Adrenal gland (tissue), 12 donors: Measurements from ENCODE around the gene FUT1. TPM values are rescaled to one million over a fixed set of nuclear protein-coding genes. Genes with fewer than 3 reads are reported as not detected.
A peak's percentile ranks its signal among the peaks of the same experiment; 100 is the strongest.

ENCODE experiments used
- DNase-seq, 7 donors: peaks; one replicate each; pipeline ENCODE4 v3.0.0-alpha.2; 2019 to 2020
- H3K27ac ChIP-seq, 5 donors: fragments of 200-600 bp; sonication (generic) in 4 of 5; 1 replicate in 3 of 5; 2 replicates in 2 of 5; pipeline versions ENCODE4 v1.5.1 to v1.8.0; 2016 to 2020; ENCODE audit warnings: mild to moderate bottlenecking in 1 of 5
- H3K27me3 ChIP-seq: fragments of 200-600 bp; 2 replicates; pipeline ENCODE4 v1.8.0; 2021
- H3K36me3 ChIP-seq, 2 donors: fragments of 200-600 bp; replicated peaks in 1 of 2; 1 replicate in 1 of 2; 2 replicates in 1 of 2; pipeline versions ENCODE4 v1.5.1 to v1.8.0; 2018 to 2022
- H3K4me1 ChIP-seq, 2 donors: fragments of 200-600 bp; replicated peaks in 1 of 2; 1 replicate in 1 of 2; 2 replicates in 1 of 2; pipeline versions ENCODE4 v1.5.1 to v1.8.0; 2018 to 2021
- H3K4me3 ChIP-seq, 4 donors: fragments of 200-600 bp; sonication (generic) in 3 of 4; one replicate each; pipeline ENCODE4 v1.5.1; 2016 to 2018
- H3K9me3 ChIP-seq, 3 donors: fragments of 200-600 bp; sonication (generic) in 1 of 3; replicated peaks in 1 of 3; 1 replicate in 2 of 3; 2 replicates in 1 of 3; pipeline versions ENCODE4 v1.5.1 to v1.8.0; 2016 to 2021
- POLR2A ChIP-seq, 2 donors: fragments of 450-650 bp; IDR thresholded peaks; one replicate each; pipeline ENCODE4 v1.6.1; 2017; ENCODE audit warnings: antibody characterized with exemption in 2 of 2, mild to moderate bottlenecking in 2 of 2, moderate library complexity in 1 of 2
- WGBS, 4 donors: extraction: QIAGEN DNeasy Blood & Tissue Kit in 2 of 4; methylation state at CpG; one replicate each; pipeline versions ENCODE4 v1.1.5 to v1.1.7; 2013 to 2017; 5-methylcytosine and 5-hydroxymethylcytosine counted together
- intact Hi-C, 2 donors: fragments of 100-400 bp; cut with DNase I; formaldehyde crosslinking; loops; one replicate each; pipeline versions ENCODE4 v1.14.1 to v1.15.0; 2022 to 2023
- polyA plus RNA-seq, 3 donors: library from polyadenylated mRNA; stranded (reverse); fragments of 200-250 nt in 2 of 3; fragments of 350-450 nt in 1 of 3; fragmentation: Illumina TruSeq in 1 of 3; extraction: RNeasy Lipid Tissue Mini Kit (QIAGEN cat#74804) in 1 of 3; gene quantifications; one replicate each; pipeline ENCODE4 v1.2.3, GENCODE V29; 2013 to 2014
- total RNA-seq, 9 donors: library from RNA; depleted of rRNA in 4 of 9; stranded (reverse); fragments of >200 nt in 4 of 9; fragments of 120-200 nt in 1 of 9; fragmentation: NEBNext Ultra II Directional in 1 of 9; extraction: Animal tissue kit (Norgen Biotek cat#: 25700) in 1 of 9; gene quantifications; one replicate each; pipeline versions ENCODE4 v1.1.0 to v1.2.4, GENCODE V29; 2013 to 2023
- TF ChIP-seq, protein P1 (sequence below), 6 experiments: fragments of 450-650 bp in 4 of 6; fragments of 200-600 bp in 2 of 6; sonication (generic) in 1 of 6; IDR thresholded peaks; 1 replicate in 5 of 6; 2 replicates in 1 of 6; pipeline versions ENCODE4 v1.5.1 to v1.8.0; 2016 to 2021; ENCODE audit warnings: antibody characterized with exemption in 6 of 6, mild to moderate bottlenecking in 2 of 6, moderate library complexity in 1 of 6
- donor health status: healthy with polysubstance abuse.
- donor health status: Bipolar disorder and iron deficiency.
- donor health status: DM: yes; HTN: yes; CAD: no.
- donor health status: DM: no; HTN: no; CAD: no.
- donor health status: DM: no; HTN: no; CAD: no.
- donor health status: DM: yes; HTN: yes; CAD: no.

The FUT1 gene
- total and polyA plus RNA-seq, 12 donors: 1.2 to 4.5 (median 2.0) TPM

DNA sequence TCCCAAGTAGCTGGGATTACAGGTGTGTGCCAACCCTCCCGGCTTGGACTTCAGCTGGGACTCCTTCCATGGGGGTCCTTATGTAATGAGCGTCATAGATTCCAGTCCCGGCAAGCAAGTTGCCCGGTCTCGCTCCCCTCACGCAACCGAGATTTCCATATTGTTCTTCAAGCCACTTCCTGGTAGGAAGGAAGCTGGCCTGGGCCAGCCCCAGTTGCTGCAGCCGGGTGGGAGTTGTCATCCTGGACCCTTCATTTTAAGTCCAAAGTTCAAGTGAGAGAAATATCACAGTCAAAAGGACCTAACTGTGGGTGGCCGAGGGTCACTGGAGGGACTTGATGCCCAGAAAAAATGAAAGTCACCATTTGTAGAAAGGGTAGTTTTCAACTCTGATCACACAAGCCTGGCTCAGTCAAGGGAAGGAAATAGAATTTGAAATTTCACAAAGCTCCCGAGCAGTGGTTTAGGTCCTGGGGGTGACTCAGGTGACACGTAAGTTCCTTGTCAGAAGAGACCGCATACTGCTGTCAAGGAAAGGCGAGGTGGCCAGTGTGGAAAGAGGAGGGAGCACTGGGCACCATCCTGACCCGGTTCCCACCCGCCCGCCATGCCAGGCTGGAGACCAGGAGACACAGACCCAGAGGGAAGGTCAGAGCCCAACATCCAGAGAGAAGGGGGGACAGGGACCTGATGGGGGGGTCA is 8.2 kb upstream of the FUT1 start:
- no peak overlapping the region for H3K4me3 ChIP-seq
- no peaks in the 10 kb centered on the region for H3K9me3 ChIP-seq
- H3K36me3 ChIP-seq: no peaks in the 10 kb centered on the region
- peak in 1 of 7 donors; percentile 40 for DNase-seq
- TF ChIP-seq, protein P1, sequence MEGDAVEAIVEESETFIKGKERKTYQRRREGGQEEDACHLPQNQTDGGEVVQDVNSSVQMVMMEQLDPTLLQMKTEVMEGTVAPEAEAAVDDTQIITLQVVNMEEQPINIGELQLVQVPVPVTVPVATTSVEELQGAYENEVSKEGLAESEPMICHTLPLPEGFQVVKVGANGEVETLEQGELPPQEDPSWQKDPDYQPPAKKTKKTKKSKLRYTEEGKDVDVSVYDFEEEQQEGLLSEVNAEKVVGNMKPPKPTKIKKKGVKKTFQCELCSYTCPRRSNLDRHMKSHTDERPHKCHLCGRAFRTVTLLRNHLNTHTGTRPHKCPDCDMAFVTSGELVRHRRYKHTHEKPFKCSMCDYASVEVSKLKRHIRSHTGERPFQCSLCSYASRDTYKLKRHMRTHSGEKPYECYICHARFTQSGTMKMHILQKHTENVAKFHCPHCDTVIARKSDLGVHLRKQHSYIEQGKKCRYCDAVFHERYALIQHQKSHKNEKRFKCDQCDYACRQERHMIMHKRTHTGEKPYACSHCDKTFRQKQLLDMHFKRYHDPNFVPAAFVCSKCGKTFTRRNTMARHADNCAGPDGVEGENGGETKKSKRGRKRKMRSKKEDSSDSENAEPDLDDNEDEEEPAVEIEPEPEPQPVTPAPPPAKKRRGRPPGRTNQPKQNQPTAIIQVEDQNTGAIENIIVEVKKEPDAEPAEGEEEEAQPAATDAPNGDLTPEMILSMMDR (IDR thresholded peaks at IDR 0.05): no peak
- no peak for TF ChIP-seq POLR2A (IDR thresholded peaks at IDR 0.05)
- H3K4me1 ChIP-seq: no peaks in the 10 kb centered on the region
- H3K27ac ChIP-seq: peak overlapping the region in 2 of 5 donors; percentile 3 to 20
- WGBS, 4 donors: 69 to 72% (median 70%) methylated on average over 16 of the region's 16 CpGs
- no peaks in the 10 kb centered on the region for H3K27me3 ChIP-seq
- intact Hi-C loops: no loop called here

DNA sequence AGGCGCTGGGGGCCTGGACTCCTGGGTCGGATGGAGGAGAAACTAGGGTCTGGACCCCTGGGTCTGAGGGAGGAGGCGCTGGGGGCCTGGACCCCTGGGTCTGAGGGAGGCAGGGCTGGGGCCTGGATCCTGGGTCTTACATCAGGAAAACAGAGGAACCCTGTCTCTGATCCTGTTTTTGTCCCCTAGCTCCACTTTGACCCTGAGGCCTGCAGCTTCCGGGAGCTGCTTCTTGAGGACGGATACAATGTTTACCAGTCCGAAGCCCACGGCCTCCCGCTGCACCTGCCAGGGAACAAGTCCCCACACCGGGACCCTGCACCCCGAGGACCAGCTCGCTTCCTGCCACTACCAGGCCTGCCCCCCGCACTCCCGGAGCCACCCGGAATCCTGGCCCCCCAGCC is 5.3 kb upstream of the FUT1 start:
- Histone ChIP-seq H3K4me3 (no peak overlapping the region), H3K4me1 (peaks cover 0 to 6% of the 10 kb centered on the region in 2 donors), H3K9me3 (no peaks in the 10 kb centered on the region), H3K27ac (no peak overlapping the region), H3K36me3 (no peaks in the 10 kb centered on the region), H3K27me3 (no peaks in the 10 kb centered on the region)
- WGBS, 4 donors: 62 to 88% (median 87%) methylated on average over 13 to 14 of the region's 14 CpGs
- DNase-seq: no peak
- no peak for TF ChIP-seq POLR2A (IDR thresholded peaks at IDR 0.05)
- TF ChIP-seq, protein P1 (IDR thresholded peaks at IDR 0.05): no peak
- intact Hi-C loops: no loop called here

DNA sequence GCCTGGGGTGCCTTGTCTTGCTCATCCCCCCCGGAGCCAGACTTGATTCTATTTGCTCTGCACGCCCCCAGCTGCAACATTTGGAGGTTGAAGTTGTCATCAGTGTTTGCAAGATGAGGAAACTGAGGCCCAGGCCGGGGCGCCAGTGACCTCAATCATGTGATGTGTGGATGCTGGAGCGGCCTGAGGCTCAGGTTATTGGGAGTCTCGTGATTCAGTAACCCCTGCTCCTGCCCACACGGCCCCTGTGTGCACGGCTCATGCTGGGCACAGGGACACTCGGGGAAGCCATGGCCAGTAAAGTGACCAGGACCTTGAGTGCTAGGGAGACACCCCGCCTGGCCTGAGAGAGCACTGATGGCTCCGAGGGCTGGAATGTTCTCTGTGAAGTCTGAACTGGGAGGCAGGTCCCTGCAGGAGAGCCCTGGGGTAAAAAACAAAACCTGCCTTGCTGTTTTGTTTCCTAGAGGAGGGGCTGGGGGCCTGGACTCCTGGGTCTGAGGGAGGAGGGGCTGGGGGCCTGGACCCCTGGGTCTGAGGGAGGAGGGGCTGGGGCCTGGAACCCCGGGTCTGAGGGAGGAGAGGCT is 4.7 kb upstream of the FUT1 start:
- Histone ChIP-seq H3K4me3 (no peak overlapping the region), H3K9me3 (no peaks in the 10 kb centered on the region), H3K36me3 (no peaks in the 10 kb centered on the region), H3K27ac (no peak overlapping the region), H3K27me3 (no peaks in the 10 kb centered on the region), H3K4me1 (peaks cover 4 to 11% of the 10 kb centered on the region in 2 donors)
- no peak for DNase-seq
- WGBS, 4 donors: 65 to 86% (median 85%) methylated on average over 5 to 12 of the region's 12 CpGs; no CpG with 5 or more reads in 1 of the 4 donors
- TF ChIP-seq, protein P1 (IDR thresholded peaks at IDR 0.05): no peak
- no peak for TF ChIP-seq POLR2A (IDR thresholded peaks at IDR 0.05)
- intact Hi-C loops: no loop called here

DNA sequence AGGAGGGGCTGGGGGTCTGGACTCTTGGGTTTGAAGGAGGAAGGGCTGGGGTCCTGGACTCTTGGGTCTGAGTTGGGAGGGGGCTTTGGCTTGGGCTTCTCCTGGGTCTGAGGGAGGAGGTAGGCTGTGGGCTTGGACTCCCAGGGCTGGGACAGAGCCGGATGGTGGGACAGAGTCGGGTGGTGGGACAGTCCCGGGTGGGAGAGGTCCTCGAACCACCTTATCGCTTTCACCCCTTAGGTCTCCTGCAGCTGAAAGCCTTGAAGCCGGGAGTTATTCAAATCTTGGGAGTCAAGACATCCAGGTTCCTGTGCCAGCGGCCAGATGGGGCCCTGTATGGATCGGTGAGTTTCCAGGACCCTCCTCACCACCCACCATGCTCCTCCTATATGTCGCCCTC is 4.2 kb upstream of the FUT1 start:
- no peaks in the 10 kb centered on the region for H3K9me3 ChIP-seq
- whole genome bisulfite sequencing, 4 donors: 79 to 87% (median 85%) methylated on average over 8 to 9 of the region's 9 CpGs
- intact Hi-C loops: no loop called here
- H3K4me3 ChIP-seq: no peak overlapping the region
- no peak for DNase-seq
- H3K4me1 ChIP-seq: peaks cover 5 to 15% of the 10 kb centered on the region in 2 donors
- H3K36me3 ChIP-seq: no peaks in the 10 kb centered on the region
- H3K27ac ChIP-seq: no peak overlapping the region
- TF ChIP-seq POLR2A (IDR thresholded peaks at IDR 0.05): no peak
- no peaks in the 10 kb centered on the region for H3K27me3 ChIP-seq
